GM21423 (cell line): Measurements from ENCODE around the gene MSX2.

ENCODE experiments used
- ATAC-seq: cut with Tn5 transposase; IDR thresholded peaks from one replicate; pipeline ENCODE4 v1.9.1; 2021; ENCODE audit warnings: mild to moderate bottlenecking, moderate library complexity; ENCODE audit not compliant: unreplicated experiment

MSX2 gene

GRCh38 chr5:174717826-174718455 lies 6.4 kb upstream of the MSX2 start:
- no peak for ATAC-seq

GRCh38 chr5:174718880-174719610 lies 5.3 kb upstream of the MSX2 start:
- no peak for ATAC-seq

GRCh38 chr5:174719793-174720611 lies 4.4 kb upstream of the MSX2 start:
- ATAC-seq, result no peak

GRCh38 chr5:174720612-174721529 lies 3.5 kb upstream of the MSX2 start:
- no peak for ATAC-seq

- ATAC-seq, result no peak
Observed at GRCh38 chr5:174721530-174722432, 2.6 kb upstream of the MSX2 start.

GRCh38 chr5:174722500-174722899 lies 1.9 kb upstream of the MSX2 start:
- ATAC-seq, result no peak

- ATAC-seq, result no peak
Observed at GRCh38 chr5:174723315-174723978, 935 bp upstream of the MSX2 start.

GRCh38 chr5:174723979-174724483 lies 351 bp upstream of the MSX2 start:
- ATAC-seq, result no peak

GRCh38 chr5:174725261-174725990 lies 1.0 kb downstream of the MSX2 start:
- no peak for ATAC-seq

- no peak for ATAC-seq
Observed at GRCh38 chr5:174725991-174726601, 1.7 kb downstream of the MSX2 start.

- ATAC-seq, result no peak
Observed at GRCh38 chr5:174726916-174727793, 2.8 kb downstream of the MSX2 start.

- no peak for ATAC-seq
Observed at GRCh38 chr5:174727794-174728680, 3.7 kb downstream of the MSX2 start.

GRCh38 chr5:174729075-174729680 lies 4.8 kb downstream of the MSX2 start:
- no peak for ATAC-seq

- no peak for ATAC-seq
Observed at GRCh38 chr5:174731214-174732035, 7.0 kb downstream of the MSX2 start.
